Loucy (cell line): ENCODE results near the gene CLASP1.

Source experiments
- CTCF ChIP-seq: fragments of 200-600 bp; sonication (generic); conservative IDR thresholded peaks from 2 replicates; pipeline ENCODE4 v1.5.1; 2014; ENCODE audit warnings: mild to moderate bottlenecking, antibody characterized with exemption, low read length
- EZH2phosphoT487 ChIP-seq: fragments of 200-600 bp; IDR thresholded peaks from 2 replicates; pipeline ENCODE4 v1.6.1; 2018; ENCODE audit warnings: antibody characterized with exemption, mild to moderate bottlenecking, moderate library complexity, borderline replicate concordance

DNA sequence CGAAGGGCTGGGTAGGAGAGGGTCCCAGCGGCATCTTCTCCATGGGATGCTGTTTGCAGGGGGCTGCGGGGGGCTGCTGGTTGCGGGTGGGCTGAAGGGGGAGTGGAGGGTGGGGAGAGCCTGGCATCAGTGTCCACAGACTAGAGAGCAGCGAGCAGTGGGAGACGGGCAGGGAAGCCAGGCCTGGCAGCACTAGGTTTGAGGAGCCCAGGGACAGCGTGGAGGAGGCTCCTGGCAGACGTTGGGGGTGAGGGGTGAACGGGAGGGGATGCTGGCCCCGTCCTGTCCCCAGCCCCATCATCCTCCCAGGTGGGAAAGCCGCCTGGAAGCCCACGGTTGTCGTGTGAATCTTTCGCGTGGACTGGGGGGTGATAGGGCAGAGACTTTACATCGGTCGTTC is 316.0 kb downstream of the CLASP1 start:
- TF ChIP-seq CTCF (no peak), EZH2phosphoT487 (no peak)
